ENCODE data around the gene TMEM106B.

Gene TMEM106B

DNA sequence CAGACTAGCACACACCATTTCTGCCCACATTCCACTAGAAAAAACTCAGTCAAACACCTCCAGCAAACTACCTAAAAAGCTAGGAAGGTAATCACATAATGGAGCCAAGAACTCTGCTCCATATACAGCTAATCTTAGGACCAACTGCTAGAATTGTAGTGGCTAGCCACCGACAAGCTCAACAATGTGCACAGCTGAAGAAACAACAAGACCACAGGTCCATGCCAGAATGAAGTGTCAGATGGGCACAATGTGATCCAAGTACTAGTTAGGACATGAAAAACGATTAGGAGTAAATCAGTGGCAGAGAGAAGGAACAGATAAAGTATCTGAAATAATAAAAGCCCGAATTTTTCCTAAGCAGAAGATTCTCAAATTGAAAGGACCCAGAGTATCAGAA, 38.6 kb downstream of the TMEM106B start:
- Mint-ChIP-seq H3K27ac (no peak overlapping the region), H3K4me3 (no peak overlapping the region), H3K4me1 (no peaks in the 10 kb centered on the region), H3K27me3 (peaks cover 11% of the 10 kb centered on the region), H3K36me3 (peaks cover 11% of the 10 kb centered on the region), H3K9me3 (peaks cover 14% of the 10 kb centered on the region)
- ATAC-seq, result no peak

DNA sequence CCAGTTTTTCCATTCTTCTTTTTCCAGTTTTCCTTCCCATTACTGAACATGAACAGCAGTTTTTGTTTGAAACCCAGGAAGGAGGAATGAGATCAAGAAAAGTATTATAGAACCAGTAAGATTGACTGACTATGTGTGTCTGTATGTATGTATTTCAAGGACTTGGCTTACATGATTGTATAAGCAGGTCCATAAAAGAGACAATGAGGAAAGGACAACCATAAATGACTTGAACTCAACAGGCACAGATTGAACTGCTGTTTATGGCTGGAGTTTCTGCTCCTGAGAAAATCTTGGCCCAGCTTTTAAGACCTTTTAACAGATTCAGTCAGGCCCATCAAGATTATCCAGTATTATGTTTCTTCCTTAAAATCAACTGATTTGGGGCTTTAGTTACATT, 39.1 kb downstream of the TMEM106B start:
- H3K9me3 Mint-ChIP-seq, result peaks cover 14% of the 10 kb centered on the region
- no peak for ATAC-seq
- H3K36me3 Mint-ChIP-seq, result peaks cover 11% of the 10 kb centered on the region
- no peaks in the 10 kb centered on the region for H3K4me1 Mint-ChIP-seq
- no peak overlapping the region for H3K4me3 Mint-ChIP-seq
- H3K27ac Mint-ChIP-seq, result no peak overlapping the region
- peaks cover 11% of the 10 kb centered on the region for H3K27me3 Mint-ChIP-seq

DNA sequence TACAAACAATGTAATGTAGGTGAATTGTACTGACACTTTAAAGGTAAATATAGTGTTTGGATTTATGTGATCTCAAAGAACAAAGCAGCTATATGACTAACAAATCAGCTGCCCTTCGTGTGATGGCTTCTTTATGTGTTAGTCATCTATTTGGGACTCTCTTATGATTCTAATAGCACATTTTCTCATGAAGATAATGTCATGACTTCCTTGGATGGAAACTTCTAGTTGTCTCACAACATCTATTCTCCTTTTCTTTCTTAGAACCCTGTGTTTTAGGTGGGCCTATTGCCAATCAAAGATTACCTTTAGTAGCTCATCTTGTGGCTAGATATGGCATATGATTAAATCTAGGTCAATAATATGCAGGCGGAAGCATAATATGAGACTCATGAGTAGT, 45.0 kb downstream of the TMEM106B start:
- H3K36me3 Mint-ChIP-seq, result peaks cover 11% of the 10 kb centered on the region
- no peaks in the 10 kb centered on the region for H3K4me1 Mint-ChIP-seq
- H3K4me3 Mint-ChIP-seq, result no peak overlapping the region
- no peaks in the 10 kb centered on the region for H3K27me3 Mint-ChIP-seq
- H3K27ac Mint-ChIP-seq, result no peak overlapping the region
- H3K9me3 Mint-ChIP-seq, result peaks cover 14% of the 10 kb centered on the region
- no peak for ATAC-seq

DNA sequence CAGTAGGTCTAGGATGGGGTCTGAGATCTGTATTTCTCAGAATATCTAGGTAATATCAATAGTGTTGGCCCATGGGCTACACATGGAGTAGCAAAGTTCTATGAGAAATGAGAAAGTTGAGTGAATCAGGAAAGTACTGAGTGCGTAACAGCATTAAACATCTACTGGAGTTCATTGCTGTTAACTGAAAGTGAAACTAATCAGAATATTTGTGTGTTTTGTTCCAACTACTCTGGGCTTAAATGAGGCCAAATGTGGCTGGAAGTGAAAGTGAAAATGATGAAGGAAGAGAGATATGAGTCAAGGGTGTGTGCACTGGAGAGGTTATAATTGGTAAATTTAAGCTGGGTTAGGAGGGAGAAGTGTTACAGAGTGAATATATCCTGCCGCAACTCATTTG, 46.5 kb downstream of the TMEM106B start:
- Mint-ChIP-seq H3K9me3 (peaks cover 3% of the 10 kb centered on the region), H3K36me3 (no peaks in the 10 kb centered on the region), H3K4me3 (no peak overlapping the region), H3K27me3 (no peaks in the 10 kb centered on the region), H3K4me1 (no peaks in the 10 kb centered on the region), H3K27ac (no peak overlapping the region)
- peak; percentile 99 for ATAC-seq

DNA sequence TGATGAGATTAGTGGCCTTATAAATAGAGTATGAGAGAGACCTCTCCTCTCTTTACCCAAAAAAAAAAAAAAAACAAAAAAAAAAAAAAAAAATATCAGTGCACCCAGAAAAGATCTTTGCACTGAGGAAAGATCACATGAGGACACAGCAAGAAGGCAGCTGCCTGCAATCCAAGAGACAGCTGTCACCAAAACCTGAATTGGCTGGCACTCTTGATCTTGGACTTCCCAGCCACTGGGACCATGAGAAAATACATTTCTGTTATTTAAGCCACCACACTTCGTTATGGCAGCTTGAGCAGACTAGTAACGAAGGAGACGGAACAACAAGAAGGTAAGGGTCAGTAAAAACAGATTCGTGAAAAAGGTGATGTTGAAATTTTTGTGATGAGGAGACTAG, 47.0 kb downstream of the TMEM106B start:
- Mint-ChIP-seq H3K27ac (no peak overlapping the region), H3K4me1 (no peaks in the 10 kb centered on the region), H3K9me3 (peaks cover 3% of the 10 kb centered on the region), H3K36me3 (no peaks in the 10 kb centered on the region), H3K27me3 (no peaks in the 10 kb centered on the region), H3K4me3 (no peak overlapping the region)
- no peak for ATAC-seq

DNA sequence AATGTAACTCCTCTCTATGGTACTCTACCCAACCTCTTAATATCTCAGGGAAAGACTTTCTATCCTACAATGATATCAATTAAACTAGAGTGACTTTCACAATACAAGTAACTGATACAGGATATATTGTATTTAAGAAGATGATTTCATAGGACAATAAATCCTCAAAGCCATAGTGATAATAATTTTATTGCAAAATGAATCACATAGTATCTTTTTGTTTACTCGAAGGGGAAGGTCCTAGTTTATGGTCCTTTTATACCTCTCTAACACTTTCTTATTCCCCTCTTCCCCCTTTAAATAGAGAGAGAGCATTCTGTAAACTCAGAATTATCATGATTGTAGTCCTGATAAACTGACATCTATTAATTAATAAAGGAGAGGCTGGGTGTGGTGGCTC, 56.4 kb downstream of the TMEM106B start:
- no peak for ATAC-seq

DNA sequence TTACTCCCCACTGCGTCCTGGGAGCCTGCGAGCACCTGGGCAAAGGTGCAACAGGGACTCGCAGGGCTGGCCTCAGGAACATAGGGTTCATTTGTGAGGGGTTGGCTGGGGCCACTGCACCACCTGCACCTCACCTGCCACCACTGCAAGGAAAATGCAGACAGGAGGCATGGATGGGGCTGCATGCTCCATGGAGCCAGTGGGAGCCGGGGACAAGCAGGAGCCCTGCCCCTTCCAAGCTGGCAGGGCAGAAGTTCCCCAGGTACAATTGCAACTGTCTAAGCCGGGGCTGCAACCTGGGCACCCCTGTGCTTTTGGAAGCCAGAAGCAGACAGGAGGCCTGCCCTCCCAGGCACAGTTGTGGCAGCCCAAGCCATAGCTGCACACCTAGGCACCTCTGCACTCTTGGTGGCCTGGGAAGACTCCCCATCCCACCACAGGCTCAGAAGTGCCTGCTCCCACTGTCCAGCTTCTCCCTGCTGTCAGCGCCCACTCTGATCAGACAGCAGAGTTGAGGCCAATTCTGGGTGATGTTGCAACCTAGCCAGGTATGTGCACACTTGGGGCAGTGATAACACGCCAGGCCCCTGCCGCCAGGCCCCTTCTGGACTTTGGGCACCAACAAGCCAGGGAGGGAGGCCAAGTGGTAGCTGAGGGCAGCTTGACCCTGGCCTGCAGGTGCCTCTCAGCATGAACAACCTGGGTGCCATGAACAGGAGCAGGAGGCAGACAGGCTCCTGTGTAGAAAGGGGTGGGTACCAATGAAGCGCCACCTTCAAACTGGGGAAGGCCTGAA, 58.2 kb downstream of the TMEM106B start:
- no peaks in the 10 kb centered on the region for H3K36me3 Mint-ChIP-seq
- no peak overlapping the region for H3K4me3 Mint-ChIP-seq
- peak; percentile 40 for ATAC-seq
- H3K9me3 Mint-ChIP-seq, result no peaks in the 10 kb centered on the region
- no peak overlapping the region for H3K27ac Mint-ChIP-seq
- H3K27me3 Mint-ChIP-seq, result peaks cover 3% of the 10 kb centered on the region
- no peaks in the 10 kb centered on the region for H3K4me1 Mint-ChIP-seq

More for the DNA sequence above, 56.4 kb downstream of the TMEM106B start:
- no peak overlapping the region for H3K4me3 Mint-ChIP-seq
- H3K4me1 Mint-ChIP-seq, result no peaks in the 10 kb centered on the region
- H3K9me3 Mint-ChIP-seq, result no peaks in the 10 kb centered on the region
- no peak overlapping the region for H3K27ac Mint-ChIP-seq
- no peaks in the 10 kb centered on the region for H3K36me3 Mint-ChIP-seq
- H3K27me3 Mint-ChIP-seq, result no peaks in the 10 kb centered on the region

DNA sequence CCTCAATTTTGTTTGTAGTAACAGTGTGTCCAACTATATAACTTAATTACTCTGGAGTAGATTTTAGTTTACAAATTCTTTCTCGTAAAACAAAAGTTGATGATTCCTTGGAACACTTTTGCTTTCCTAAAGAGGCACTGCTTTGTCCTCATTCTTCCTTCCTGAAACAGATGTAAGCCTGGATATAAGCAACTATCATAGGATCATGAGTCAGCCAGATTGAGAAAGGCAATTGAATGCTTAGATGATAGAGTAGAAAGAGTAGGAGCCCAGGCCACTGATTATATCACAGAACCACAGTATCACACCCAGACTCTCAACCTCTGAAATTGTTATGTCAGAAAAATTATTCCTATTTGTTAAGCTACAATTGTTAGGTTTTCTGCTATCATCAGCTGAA, 69.9 kb downstream of the TMEM106B start:
- Mint-ChIP-seq H3K27ac (no peak overlapping the region), H3K9me3 (peaks cover 7% of the 10 kb centered on the region), H3K27me3 (peaks cover 25% of the 10 kb centered on the region), H3K4me1 (no peaks in the 10 kb centered on the region), H3K4me3 (no peak overlapping the region), H3K36me3 (no peaks in the 10 kb centered on the region)
- no peak for ATAC-seq

DNA sequence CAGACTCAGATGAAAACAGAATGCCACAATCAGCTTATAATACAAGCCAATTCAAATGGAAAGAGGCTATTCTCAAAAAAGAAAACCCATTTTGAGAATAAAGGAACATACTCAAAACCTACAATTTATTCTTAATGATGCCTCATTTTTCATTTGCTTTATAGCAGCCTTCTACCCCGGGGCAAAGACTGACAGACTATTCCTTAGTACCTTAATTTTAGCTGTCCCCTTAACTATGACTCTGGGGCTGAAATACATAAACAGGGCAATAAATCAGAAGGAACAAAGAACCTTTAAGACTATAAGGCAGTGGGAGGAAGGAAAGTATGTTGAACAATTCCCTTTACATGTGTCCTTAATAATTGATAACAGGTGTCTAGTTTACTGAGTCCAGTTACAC, 76.8 kb downstream of the TMEM106B start:
- Mint-ChIP-seq H3K36me3 (no peaks in the 10 kb centered on the region), H3K27me3 (peaks cover 10% of the 10 kb centered on the region), H3K4me1 (no peaks in the 10 kb centered on the region), H3K4me3 (no peak overlapping the region), H3K9me3 (peaks cover 9% of the 10 kb centered on the region), H3K27ac (no peak overlapping the region)
- ATAC-seq, result no peak

DNA sequence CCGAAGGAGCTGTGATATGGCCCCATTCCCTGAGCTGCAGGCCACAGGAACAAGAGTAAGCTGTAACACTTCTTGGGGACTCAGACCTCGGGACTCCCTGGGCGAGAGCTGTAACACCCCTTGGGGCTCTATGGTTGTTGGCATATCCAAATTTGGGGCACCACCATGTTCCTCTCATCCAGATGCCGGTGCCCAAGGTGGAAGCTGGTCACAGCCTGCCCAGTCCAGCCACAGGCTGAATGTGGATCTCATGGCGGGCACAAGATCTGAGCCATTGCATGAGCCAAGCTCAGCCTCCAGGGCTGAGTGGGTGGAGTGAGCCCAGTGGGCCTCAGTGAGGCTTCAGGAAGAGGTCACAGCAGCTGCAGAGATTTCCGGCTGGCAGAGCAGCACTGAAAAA, 78.9 kb downstream of the TMEM106B start:
- H3K27ac Mint-ChIP-seq, result no peak overlapping the region
- no peak for ATAC-seq
- no peak overlapping the region for H3K4me3 Mint-ChIP-seq
- H3K4me1 Mint-ChIP-seq, result peaks cover 9% of the 10 kb centered on the region
- H3K27me3 Mint-ChIP-seq, result peaks cover 13% of the 10 kb centered on the region
- H3K36me3 Mint-ChIP-seq, result no peaks in the 10 kb centered on the region
- H3K9me3 Mint-ChIP-seq, result peaks cover 9% of the 10 kb centered on the region

DNA sequence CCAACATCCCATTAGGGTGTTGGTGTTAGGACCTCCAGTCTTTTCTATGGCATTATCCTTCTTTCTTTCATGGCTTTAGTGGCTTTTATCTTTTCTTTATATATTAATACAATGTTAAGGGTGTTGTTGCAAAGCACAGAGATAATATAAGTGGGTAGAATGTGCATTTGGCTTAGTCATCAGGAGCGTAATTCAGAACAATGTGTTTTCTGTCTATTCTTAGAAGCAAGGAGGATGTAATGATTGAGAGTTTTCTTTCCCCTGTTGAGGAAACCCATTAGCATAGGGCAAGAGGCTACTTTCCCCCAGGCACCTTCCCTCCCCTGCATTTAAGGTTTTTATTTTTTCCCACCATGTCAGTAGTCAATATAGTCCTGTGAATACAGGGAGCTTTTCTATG, 79.7 kb downstream of the TMEM106B start:
- Mint-ChIP-seq H3K36me3 (no peaks in the 10 kb centered on the region), H3K4me1 (peaks cover 15% of the 10 kb centered on the region), H3K27ac (no peak overlapping the region)

DNA sequence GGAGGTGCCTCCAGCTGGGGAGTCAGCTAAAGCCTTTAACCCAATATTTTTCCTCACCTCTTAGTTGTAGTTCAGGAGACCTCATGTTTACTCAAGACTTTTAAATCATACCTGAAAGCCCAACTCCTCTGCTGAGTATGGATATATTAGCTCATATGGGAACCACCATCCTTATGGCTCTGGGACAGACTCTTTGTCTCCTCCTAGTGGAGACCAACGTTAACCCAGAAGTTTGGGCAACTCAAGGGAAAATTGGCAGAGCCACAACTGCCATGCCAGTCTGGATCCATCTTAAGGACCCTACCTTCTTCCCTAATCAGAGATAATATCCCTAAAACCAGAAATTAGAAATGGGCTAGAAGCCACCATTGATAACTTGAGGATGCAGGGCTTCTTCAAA, 80.8 kb downstream of the TMEM106B start:
- Mint-ChIP-seq H3K36me3 (no peaks in the 10 kb centered on the region), H3K9me3 (peaks cover 9% of the 10 kb centered on the region), H3K27ac (no peak overlapping the region), H3K4me3 (no peak overlapping the region), H3K4me1 (peaks cover 15% of the 10 kb centered on the region), H3K27me3 (peaks cover 18% of the 10 kb centered on the region)
- ATAC-seq, result no peak

More for the DNA sequence above, 79.7 kb downstream of the TMEM106B start:
- H3K4me3 Mint-ChIP-seq, result no peak overlapping the region
- no peak for ATAC-seq
- H3K9me3 Mint-ChIP-seq, result peaks cover 9% of the 10 kb centered on the region
- peaks cover 18% of the 10 kb centered on the region for H3K27me3 Mint-ChIP-seq

All from stimulated activated memory B cell treated with anti-CD40 and anti-IgM and Interleukin-4, amounts not matched to agents 10 μg/mL and 1 μg/mL and 100 μg/mL, for 72 hours (primary cell).